ENCODE results near the gene CKMT1B.

- no peak for TF ChIP-seq BHLHE40 (IDR thresholded peaks at IDR 0.05; ENCODE audit: borderline replicate concordance)
- TF ChIP-seq SP1 (IDR thresholded peaks at IDR 0.05), result no peak
- no peak for TF ChIP-seq ELF4 (IDR thresholded peaks at IDR 0.05)
- TF ChIP-seq FOXM1 (IDR thresholded peaks at IDR 0.05; ENCODE audit: borderline replicate concordance), result no peak
- no peak for TF ChIP-seq PKNOX1 (IDR thresholded peaks at IDR 0.05)
- TF ChIP-seq FOXK2 (IDR thresholded peaks at IDR 0.05), result no peak
- TF ChIP-seq FOXA1 (IDR thresholded peaks at IDR 0.05), result no peak
- no peak for TF ChIP-seq L3MBTL2 (conservative IDR thresholded peaks at IDR 0.05)
Observed at GRCh38 chr15:43544266-43544665, 49.6 kb upstream of the CKMT1B start.
